HL-60 (cell line): ENCODE data around the gene SPATA19.

ENCODE experiments used
- DNase-seq, 2 experiments: peaks; one replicate each; pipeline ENCODE4 v3.0.0-alpha.2; 2010 to 2020; ENCODE audit warnings: low read depth in 1 of 2, low spot score in 1 of 2
- H3K27ac ChIP-seq: fragments of 250-450 bp; sonication (Bioruptor Pico); replicated peaks from 2 replicates; pipeline ENCODE4 v1.5.1; 2020; ENCODE audit warnings: mild to moderate bottlenecking, moderate library complexity
- H3K27me3 ChIP-seq: fragments of 250-450 bp; sonication (Bioruptor Pico); 2 replicates; pipeline ENCODE4 v1.5.1; 2021; ENCODE audit warnings: mild to moderate bottlenecking, moderate library complexity; ENCODE audit not compliant: insufficient read depth, poor library complexity, severe bottlenecking
- H3K4me3 ChIP-seq: replicated peaks from 2 replicates; pipeline ENCODE4 v1.5.1; 2011; ENCODE audit warnings: mild to moderate bottlenecking, control low read depth, low read length; ENCODE audit not compliant: insufficient read depth
- GABPA ChIP-seq: IDR thresholded peaks from 2 replicates; pipeline ENCODE4 v1.6.1; 2012; ENCODE audit warnings: low read depth
- POLR2AphosphoS5 ChIP-seq: IDR thresholded peaks from 2 replicates; pipeline ENCODE4 v1.6.1; 2012; ENCODE audit warnings: low read depth
- REST ChIP-seq: IDR thresholded peaks from 2 replicates; pipeline ENCODE4 v1.6.1; 2012; ENCODE audit warnings: low read depth; ENCODE audit not compliant: insufficient replicate concordance
- SPI1 ChIP-seq: IDR thresholded peaks from 2 replicates; pipeline ENCODE4 v1.6.1; 2012; ENCODE audit warnings: low read depth, mild to moderate bottlenecking, borderline replicate concordance
- TF ChIP-seq, protein P1 (sequence below): IDR thresholded peaks from one replicate; pipeline ENCODE4 v1.5.1; 2011; ENCODE audit warnings: low read length, control low read depth, inconsistent platforms; ENCODE audit not compliant: insufficient read depth

SPATA19 gene

DNA sequence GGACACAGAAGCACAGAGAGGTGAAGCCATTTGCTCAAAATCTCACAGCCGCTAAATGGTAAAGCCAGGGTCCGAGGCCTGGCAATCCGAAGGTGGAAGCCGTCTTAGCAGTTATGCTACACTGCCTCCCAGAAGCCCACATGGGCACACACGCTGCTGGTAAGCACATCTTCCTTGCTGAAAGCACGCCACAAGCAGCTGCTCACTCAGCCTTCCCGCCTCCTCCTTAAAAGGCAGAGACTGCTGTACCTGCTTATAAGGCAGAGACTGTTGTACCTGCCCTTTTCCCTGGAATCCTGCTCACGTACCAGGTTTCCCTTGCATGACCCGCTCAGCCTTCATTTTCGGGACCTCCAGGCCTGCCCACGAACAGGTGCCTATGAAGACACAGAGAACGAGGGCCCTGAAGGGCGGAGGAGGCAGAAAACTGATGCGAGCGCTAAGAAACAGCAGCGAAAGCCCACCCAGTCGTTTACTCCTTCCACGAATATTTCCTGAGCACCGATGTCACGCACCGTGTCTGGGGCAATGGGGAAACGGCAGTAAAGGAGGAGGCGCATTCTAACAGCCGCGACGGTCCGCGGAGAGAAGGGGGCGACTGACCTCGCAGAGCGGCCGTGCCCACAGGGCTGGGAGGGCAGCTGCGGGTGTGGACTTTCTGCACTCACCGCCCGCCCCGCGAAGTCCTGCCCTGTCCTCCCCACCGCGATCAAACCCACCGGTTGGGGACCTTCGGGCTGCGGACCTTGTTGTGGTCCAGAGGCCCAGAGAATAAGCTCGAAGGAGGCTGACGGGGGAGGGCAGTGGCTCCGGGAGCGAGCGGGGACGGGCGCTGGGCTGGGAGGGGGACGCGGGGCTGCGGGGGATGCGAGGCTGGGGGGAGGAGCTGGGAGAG, 13.0 kb downstream of the SPATA19 start:
- Histone ChIP-seq H3K27me3 (no peaks in the 10 kb centered on the region), H3K27ac (no peak overlapping the region), H3K4me3 (no peak overlapping the region)
- no peak for DNase-seq
- TF ChIP-seq SPI1 (no peak), REST (no peak), POLR2AphosphoS5 (no peak), GABPA (no peak)
- TF ChIP-seq, protein P1, sequence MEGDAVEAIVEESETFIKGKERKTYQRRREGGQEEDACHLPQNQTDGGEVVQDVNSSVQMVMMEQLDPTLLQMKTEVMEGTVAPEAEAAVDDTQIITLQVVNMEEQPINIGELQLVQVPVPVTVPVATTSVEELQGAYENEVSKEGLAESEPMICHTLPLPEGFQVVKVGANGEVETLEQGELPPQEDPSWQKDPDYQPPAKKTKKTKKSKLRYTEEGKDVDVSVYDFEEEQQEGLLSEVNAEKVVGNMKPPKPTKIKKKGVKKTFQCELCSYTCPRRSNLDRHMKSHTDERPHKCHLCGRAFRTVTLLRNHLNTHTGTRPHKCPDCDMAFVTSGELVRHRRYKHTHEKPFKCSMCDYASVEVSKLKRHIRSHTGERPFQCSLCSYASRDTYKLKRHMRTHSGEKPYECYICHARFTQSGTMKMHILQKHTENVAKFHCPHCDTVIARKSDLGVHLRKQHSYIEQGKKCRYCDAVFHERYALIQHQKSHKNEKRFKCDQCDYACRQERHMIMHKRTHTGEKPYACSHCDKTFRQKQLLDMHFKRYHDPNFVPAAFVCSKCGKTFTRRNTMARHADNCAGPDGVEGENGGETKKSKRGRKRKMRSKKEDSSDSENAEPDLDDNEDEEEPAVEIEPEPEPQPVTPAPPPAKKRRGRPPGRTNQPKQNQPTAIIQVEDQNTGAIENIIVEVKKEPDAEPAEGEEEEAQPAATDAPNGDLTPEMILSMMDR: no peak

DNA sequence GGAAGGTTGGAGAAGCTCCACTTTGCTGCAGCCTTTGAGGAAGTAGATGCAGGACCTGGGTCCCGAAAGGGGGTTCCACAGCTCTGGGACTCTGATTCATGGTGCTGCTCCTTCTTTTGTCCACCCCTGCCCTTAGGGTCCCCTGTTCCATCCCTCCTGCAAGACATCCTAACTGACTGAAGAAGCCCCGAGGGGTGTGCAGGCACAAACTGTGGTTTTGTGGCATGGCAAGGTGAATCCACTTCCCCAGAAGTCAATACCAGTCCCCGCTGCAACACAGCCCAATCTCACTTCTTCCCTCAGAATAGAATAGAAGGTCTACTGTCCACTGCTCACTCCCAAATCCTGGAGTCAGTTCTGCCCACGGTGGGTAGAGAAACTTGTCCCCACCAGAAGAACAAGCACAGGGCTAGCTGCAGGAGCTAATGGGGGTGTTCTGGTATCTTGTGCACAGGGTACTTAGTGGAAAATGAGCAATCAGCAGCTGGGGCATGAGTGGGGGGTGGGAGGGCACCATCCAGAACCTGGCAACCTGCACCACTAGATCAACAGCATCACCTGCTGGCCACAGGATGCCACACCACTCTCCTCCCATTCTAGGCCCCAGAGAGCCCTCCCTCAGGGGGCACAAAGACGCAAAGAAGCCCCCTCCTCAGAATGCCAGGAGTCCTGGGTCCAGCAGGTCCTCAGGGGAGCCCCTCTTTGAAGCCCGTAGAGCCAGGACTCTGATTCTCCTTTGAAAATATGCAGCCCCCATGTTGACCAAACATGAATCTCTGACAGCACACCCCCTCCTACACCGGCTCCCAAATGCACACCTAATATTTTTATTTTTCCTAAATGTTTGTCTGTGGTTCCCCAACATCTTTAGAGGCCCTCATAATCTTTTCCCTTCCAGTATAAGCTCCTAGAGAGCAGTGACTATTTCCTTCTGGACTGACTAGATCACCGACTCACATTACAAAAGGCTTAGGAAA, 14.1 kb downstream of the SPATA19 start:
- DNase-seq: no peak
- no peak overlapping the region for H3K27ac ChIP-seq
- TF ChIP-seq REST (no peak), SPI1 (no peak), POLR2AphosphoS5 (no peak), GABPA (no peak)
- TF ChIP-seq, protein P1: no peak
- no peak overlapping the region for H3K4me3 ChIP-seq
- H3K27me3 ChIP-seq: no peaks in the 10 kb centered on the region

GRCh38 chr11:133829566-133829965, 15.7 kb downstream of the SPATA19 start:
- Histone ChIP-seq H3K27me3 (no peaks in the 10 kb centered on the region), H3K27ac (no peak overlapping the region), H3K4me3 (no peak overlapping the region)
- DNase-seq: no peak
- TF ChIP-seq POLR2AphosphoS5: no peak
- no peak for TF ChIP-seq GABPA
- TF ChIP-seq REST: no peak
- TF ChIP-seq SPI1: no peak
- TF ChIP-seq, protein P1: no peak
